Activated naive CD8-positive, alpha-beta T cell (primary cell): Measurements from ENCODE around the gene DRC7.

Source experiments
- H3K27ac Mint-ChIP-seq: one replicate; pipeline ENCODE4 v1.8.0; 2021; ENCODE audit warnings: mixed read lengths
- H3K27me3 Mint-ChIP-seq: one replicate; pipeline ENCODE4 v1.8.0; 2021; ENCODE audit warnings: mixed read lengths
- H3K36me3 Mint-ChIP-seq: one replicate; pipeline ENCODE4 v1.8.0; 2021; ENCODE audit warnings: mixed read lengths
- H3K4me1 Mint-ChIP-seq: one replicate; pipeline ENCODE4 v1.8.0; 2021; ENCODE audit warnings: low read depth, mixed read lengths
- H3K4me3 Mint-ChIP-seq: one replicate; pipeline ENCODE4 v1.8.0; 2021; ENCODE audit warnings: mild to moderate bottlenecking, mixed read lengths
- H3K9me3 Mint-ChIP-seq: one replicate; pipeline ENCODE4 v1.8.0; 2021; ENCODE audit warnings: low read depth, mixed read lengths

DRC7 gene

GRCh38 chr16:57747996-57748395 is 53.4 kb downstream of the DRC7 start:
- Mint-ChIP-seq H3K4me3 (no peak overlapping the region), H3K4me1 (no peaks in the 10 kb centered on the region), H3K27ac (no peak overlapping the region), H3K36me3 (peaks cover 2% of the 10 kb centered on the region), H3K9me3 (no peaks in the 10 kb centered on the region), H3K27me3 (no peaks in the 10 kb centered on the region)

- Mint-ChIP-seq H3K4me3 (no peak overlapping the region), H3K4me1 (no peaks in the 10 kb centered on the region), H3K9me3 (no peaks in the 10 kb centered on the region), H3K27ac (no peak overlapping the region), H3K36me3 (peaks cover 2% of the 10 kb centered on the region), H3K27me3 (no peaks in the 10 kb centered on the region)
These were observed 54.0 kb downstream of the DRC7 start for GRCh38 chr16:57748596-57748995.

GRCh38 chr16:57749101-57749692 is 54.6 kb downstream of the DRC7 start:
- Mint-ChIP-seq H3K27me3 (no peaks in the 10 kb centered on the region), H3K4me1 (no peaks in the 10 kb centered on the region), H3K4me3 (no peak overlapping the region), H3K36me3 (peaks cover 2% of the 10 kb centered on the region), H3K9me3 (no peaks in the 10 kb centered on the region), H3K27ac (no peak overlapping the region)

GRCh38 chr16:57749856-57750452 is 55.3 kb downstream of the DRC7 start:
- H3K4me1 Mint-ChIP-seq: no peaks in the 10 kb centered on the region
- no peak overlapping the region for H3K27ac Mint-ChIP-seq
- no peaks in the 10 kb centered on the region for H3K27me3 Mint-ChIP-seq
- H3K9me3 Mint-ChIP-seq: no peaks in the 10 kb centered on the region
- peaks cover 2% of the 10 kb centered on the region for H3K36me3 Mint-ChIP-seq
- no peak overlapping the region for H3K4me3 Mint-ChIP-seq

GRCh38 chr16:57750796-57751538 is 56.4 kb downstream of the DRC7 start:
- no peaks in the 10 kb centered on the region for H3K9me3 Mint-ChIP-seq
- no peak overlapping the region for H3K4me3 Mint-ChIP-seq
- H3K4me1 Mint-ChIP-seq: no peaks in the 10 kb centered on the region
- no peak overlapping the region for H3K27ac Mint-ChIP-seq
- peaks cover under 1% of the 10 kb centered on the region for H3K36me3 Mint-ChIP-seq
- no peaks in the 10 kb centered on the region for H3K27me3 Mint-ChIP-seq

GRCh38 chr16:57751539-57752202 is 57.1 kb downstream of the DRC7 start:
- no peaks in the 10 kb centered on the region for H3K36me3 Mint-ChIP-seq
- no peaks in the 10 kb centered on the region for H3K4me1 Mint-ChIP-seq
- H3K9me3 Mint-ChIP-seq: no peaks in the 10 kb centered on the region
- no peak overlapping the region for H3K27ac Mint-ChIP-seq
- H3K27me3 Mint-ChIP-seq: no peaks in the 10 kb centered on the region
- no peak overlapping the region for H3K4me3 Mint-ChIP-seq

GRCh38 chr16:57752203-57752580 is 57.6 kb downstream of the DRC7 start:
- Mint-ChIP-seq H3K9me3 (no peaks in the 10 kb centered on the region), H3K4me1 (no peaks in the 10 kb centered on the region), H3K27me3 (no peaks in the 10 kb centered on the region), H3K36me3 (no peaks in the 10 kb centered on the region), H3K4me3 (no peak overlapping the region), H3K27ac (no peak overlapping the region)

GRCh38 chr16:57752581-57753447 is 58.2 kb downstream of the DRC7 start:
- no peak overlapping the region for H3K4me3 Mint-ChIP-seq
- H3K27ac Mint-ChIP-seq: no peak overlapping the region
- no peaks in the 10 kb centered on the region for H3K4me1 Mint-ChIP-seq
- H3K9me3 Mint-ChIP-seq: no peaks in the 10 kb centered on the region
- no peaks in the 10 kb centered on the region for H3K27me3 Mint-ChIP-seq
- no peaks in the 10 kb centered on the region for H3K36me3 Mint-ChIP-seq

- no peaks in the 10 kb centered on the region for H3K27me3 Mint-ChIP-seq
- no peak overlapping the region for H3K4me3 Mint-ChIP-seq
- no peaks in the 10 kb centered on the region for H3K9me3 Mint-ChIP-seq
- H3K27ac Mint-ChIP-seq: no peak overlapping the region
- no peaks in the 10 kb centered on the region for H3K4me1 Mint-ChIP-seq
- H3K36me3 Mint-ChIP-seq: no peaks in the 10 kb centered on the region
These were observed 59.1 kb downstream of the DRC7 start for GRCh38 chr16:57753448-57754353.

GRCh38 chr16:57754354-57755060 is 59.9 kb downstream of the DRC7 start:
- Mint-ChIP-seq H3K4me3 (no peak overlapping the region), H3K27me3 (no peaks in the 10 kb centered on the region), H3K27ac (no peak overlapping the region), H3K36me3 (no peaks in the 10 kb centered on the region), H3K9me3 (no peaks in the 10 kb centered on the region), H3K4me1 (no peaks in the 10 kb centered on the region)

GRCh38 chr16:57755061-57755684 is 60.6 kb downstream of the DRC7 start:
- no peaks in the 10 kb centered on the region for H3K36me3 Mint-ChIP-seq
- no peaks in the 10 kb centered on the region for H3K4me1 Mint-ChIP-seq
- no peaks in the 10 kb centered on the region for H3K27me3 Mint-ChIP-seq
- H3K4me3 Mint-ChIP-seq: no peak overlapping the region
- no peaks in the 10 kb centered on the region for H3K9me3 Mint-ChIP-seq
- H3K27ac Mint-ChIP-seq: no peak overlapping the region

- H3K4me3 Mint-ChIP-seq: no peak overlapping the region
- no peak overlapping the region for H3K27ac Mint-ChIP-seq
- H3K9me3 Mint-ChIP-seq: no peaks in the 10 kb centered on the region
- H3K4me1 Mint-ChIP-seq: no peaks in the 10 kb centered on the region
- H3K27me3 Mint-ChIP-seq: no peaks in the 10 kb centered on the region
- H3K36me3 Mint-ChIP-seq: no peaks in the 10 kb centered on the region
These were observed 61.3 kb downstream of the DRC7 start for GRCh38 chr16:57755726-57756423.
